Pancreas (tissue), 10 donors: ENCODE data around the gene PWWP2B. TPM values are rescaled to one million over a fixed set of nuclear protein-coding genes. Genes with fewer than 3 reads are reported as not detected.

Source experiments
- ATAC-seq, 4 donors: fragments of 200-7000 bp; cut with Tn5 transposase; one replicate each; pipeline versions ENCODE4 v1.8.0 to v1.9.1; 2020; ENCODE audit warnings: mild to moderate bottlenecking in 4 of 4, moderate library complexity in 4 of 4
- DNase-seq, 6 donors: peaks; one replicate each; pipeline ENCODE4 v3.0.0-alpha.2; 2020
- FAIRE-seq: peaks from 2 replicates; lab custom pipeline; 2012; peaks lifted over from hg19 to GRCh38; lab: Jason Lieb, UNC
- H3K27ac ChIP-seq, 4 donors: fragments of 200-600 bp; sonication (generic); 1 replicate in 3 of 4; 2 replicates in 1 of 4; pipeline versions ENCODE4 v1.5.0 to v1.8.0; 2020
- H3K27me3 ChIP-seq, 4 donors: fragments of 200-600 bp; one replicate each; pipeline ENCODE4 v1.8.0; 2021
- H3K36me3 ChIP-seq, 3 donors: fragments of 200-600 bp; sonication (generic) in 1 of 3; one replicate each; pipeline versions ENCODE4 v1.5.0 to v1.8.0; 2020 to 2021
- H3K4me1 ChIP-seq, 3 donors: fragments of 200-600 bp; one replicate each; pipeline ENCODE4 v1.8.0; 2021
- H3K4me3 ChIP-seq, 4 donors: fragments of 200-600 bp; sonication (generic) in 2 of 4; one replicate each; pipeline versions ENCODE4 v1.5.0 to v1.8.0; 2020 to 2021
- H3K9me3 ChIP-seq, 4 donors: fragments of 200-600 bp; one replicate each; pipeline ENCODE4 v1.8.0; 2021
- WGBS, 2 donors: extraction: QIAGEN DNeasy Blood & Tissue Kit; methylation state at CpG; one replicate each; pipeline ENCODE4 v1.1.7; 2013; 5-methylcytosine and 5-hydroxymethylcytosine counted together
- intact Hi-C, 3 donors: fragments of 100-400 bp; cut with DNase I; formaldehyde crosslinking; loops; one replicate each; pipeline versions ENCODE4 v1.11.1 to v1.14.2; 2022
- polyA plus RNA-seq, 2 donors: library from polyadenylated mRNA; stranded (reverse); fragments of 200-250 nt; gene quantifications; one replicate each; pipeline ENCODE4 v1.2.3, GENCODE V29; 2013
- total RNA-seq, 6 donors: library from RNA; stranded (reverse); fragmentation: NEBNext Ultra II Directional in 4 of 6; extraction: Animal tissue kit (Norgen Biotek cat#: 25700) in 4 of 6; gene quantifications; one replicate each; pipeline versions ENCODE4 v1.2.1 to v1.2.4, GENCODE V29; 2021 to 2023
- TF ChIP-seq, protein P1 (sequence below), 4 donors: fragments of 200-600 bp; sonication (generic) in 3 of 4; IDR thresholded peaks; one replicate each; pipeline versions ENCODE4 v1.5.0 to v1.8.0; 2021; ENCODE audit warnings: antibody characterized with exemption in 4 of 4
- donor health status: healthy with polysubstance abuse.
- donor health status: DM: no; HTN: no; CAD: no; lungs with moderate emphysema.
- donor health status: DM: no; HTN: no; CAD: no.
- donor health status: control.
- donor health status: control.
- donor health status: Bipolar disorder and iron deficiency.
- donor health status: DM: yes; HTN: yes; CAD: no.
- donor health status: DM: no; HTN: no; CAD: no.
- donor health status: DM: no; HTN: no; CAD: no.
- donor health status: DM: yes; HTN: yes; CAD: no.

The PWWP2B gene
- total and polyA plus RNA-seq, 8 donors = 17.8 to 44.1 (median 25.2) TPM

DNA sequence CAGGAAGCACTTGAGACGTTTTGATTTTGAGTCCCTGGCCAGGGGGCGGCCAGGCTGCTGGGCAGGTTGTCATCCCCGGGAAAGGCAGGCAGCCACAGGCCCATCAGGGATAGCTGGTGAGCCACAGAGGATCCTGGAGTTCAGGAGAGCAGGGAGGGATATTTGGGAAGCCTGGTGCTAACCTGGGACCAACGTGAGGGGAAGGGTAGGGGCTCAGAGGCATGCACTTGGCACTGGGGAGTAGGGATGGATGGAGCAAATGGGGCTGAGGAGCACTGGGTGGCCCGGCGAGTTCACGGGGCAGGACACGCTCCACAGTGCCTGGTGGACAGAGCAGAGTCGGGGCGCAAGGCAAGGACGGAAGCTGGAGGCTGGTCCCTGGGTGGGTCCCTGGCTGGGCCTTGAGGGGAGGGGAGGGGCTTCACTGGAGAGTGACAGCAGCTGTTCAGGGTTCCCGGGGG is 34.8 kb upstream of the PWWP2B start:
- WGBS, 2 donors = 86 to 89% methylated on average over 12 of the region's 12 CpGs
- no peak overlapping the region for H3K4me3 ChIP-seq

DNA sequence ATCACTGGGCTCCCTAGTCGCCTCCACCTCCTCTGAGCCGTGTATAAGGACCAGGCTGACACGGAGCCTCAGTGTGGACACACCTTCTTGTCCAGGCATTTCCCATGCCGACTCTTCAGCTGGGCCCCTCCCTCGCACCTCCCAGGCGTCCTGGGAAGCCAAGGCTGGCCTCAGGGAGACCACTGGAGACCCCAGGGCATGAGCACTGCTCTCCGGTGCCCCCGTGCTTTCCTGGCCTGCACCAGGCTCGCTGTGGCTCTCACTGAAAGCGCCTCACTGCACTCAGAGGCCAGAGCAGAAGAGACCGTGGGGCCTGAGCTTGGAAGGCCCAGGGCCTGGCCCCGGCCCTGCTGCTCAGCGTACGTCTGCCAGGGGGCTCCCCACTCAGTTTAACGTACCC is 33.6 kb upstream of the PWWP2B start:
- ATAC-seq (no peak), FAIRE-seq (no peak), DNase-seq (peak in 1 of 6 donors; percentile 43)
- H3K9me3 ChIP-seq = no peaks in the 10 kb centered on the region
- peaks cover 0 to 13% (median 0%) of the 10 kb centered on the region in 3 donors for H3K36me3 ChIP-seq
- WGBS, 2 donors = 88 to 96% methylated on average over 14 to 15 of the region's 15 CpGs
- TF ChIP-seq, protein P1, sequence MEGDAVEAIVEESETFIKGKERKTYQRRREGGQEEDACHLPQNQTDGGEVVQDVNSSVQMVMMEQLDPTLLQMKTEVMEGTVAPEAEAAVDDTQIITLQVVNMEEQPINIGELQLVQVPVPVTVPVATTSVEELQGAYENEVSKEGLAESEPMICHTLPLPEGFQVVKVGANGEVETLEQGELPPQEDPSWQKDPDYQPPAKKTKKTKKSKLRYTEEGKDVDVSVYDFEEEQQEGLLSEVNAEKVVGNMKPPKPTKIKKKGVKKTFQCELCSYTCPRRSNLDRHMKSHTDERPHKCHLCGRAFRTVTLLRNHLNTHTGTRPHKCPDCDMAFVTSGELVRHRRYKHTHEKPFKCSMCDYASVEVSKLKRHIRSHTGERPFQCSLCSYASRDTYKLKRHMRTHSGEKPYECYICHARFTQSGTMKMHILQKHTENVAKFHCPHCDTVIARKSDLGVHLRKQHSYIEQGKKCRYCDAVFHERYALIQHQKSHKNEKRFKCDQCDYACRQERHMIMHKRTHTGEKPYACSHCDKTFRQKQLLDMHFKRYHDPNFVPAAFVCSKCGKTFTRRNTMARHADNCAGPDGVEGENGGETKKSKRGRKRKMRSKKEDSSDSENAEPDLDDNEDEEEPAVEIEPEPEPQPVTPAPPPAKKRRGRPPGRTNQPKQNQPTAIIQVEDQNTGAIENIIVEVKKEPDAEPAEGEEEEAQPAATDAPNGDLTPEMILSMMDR (IDR thresholded peaks at IDR 0.05) = no peak
- intact Hi-C loops = no loop called here
- no peak overlapping the region for H3K27ac ChIP-seq
- no peaks in the 10 kb centered on the region for H3K27me3 ChIP-seq
- H3K4me1 ChIP-seq = no peaks in the 10 kb centered on the region
- H3K4me3 ChIP-seq = no peak overlapping the region

More for the DNA sequence above, 34.8 kb upstream of the PWWP2B start:
- no peaks in the 10 kb centered on the region for H3K27me3 ChIP-seq
- peaks cover 0 to 13% (median 0%) of the 10 kb centered on the region in 3 donors for H3K36me3 ChIP-seq
- TF ChIP-seq, protein P1 (IDR thresholded peaks at IDR 0.05) = no peak
- intact Hi-C loops = no loop called here
- ATAC-seq (no peak), FAIRE-seq (no peak), DNase-seq (peak in 1 of 6 donors; percentile 49)
- H3K9me3 ChIP-seq = no peaks in the 10 kb centered on the region
- no peak overlapping the region for H3K27ac ChIP-seq
- no peaks in the 10 kb centered on the region for H3K4me1 ChIP-seq

DNA sequence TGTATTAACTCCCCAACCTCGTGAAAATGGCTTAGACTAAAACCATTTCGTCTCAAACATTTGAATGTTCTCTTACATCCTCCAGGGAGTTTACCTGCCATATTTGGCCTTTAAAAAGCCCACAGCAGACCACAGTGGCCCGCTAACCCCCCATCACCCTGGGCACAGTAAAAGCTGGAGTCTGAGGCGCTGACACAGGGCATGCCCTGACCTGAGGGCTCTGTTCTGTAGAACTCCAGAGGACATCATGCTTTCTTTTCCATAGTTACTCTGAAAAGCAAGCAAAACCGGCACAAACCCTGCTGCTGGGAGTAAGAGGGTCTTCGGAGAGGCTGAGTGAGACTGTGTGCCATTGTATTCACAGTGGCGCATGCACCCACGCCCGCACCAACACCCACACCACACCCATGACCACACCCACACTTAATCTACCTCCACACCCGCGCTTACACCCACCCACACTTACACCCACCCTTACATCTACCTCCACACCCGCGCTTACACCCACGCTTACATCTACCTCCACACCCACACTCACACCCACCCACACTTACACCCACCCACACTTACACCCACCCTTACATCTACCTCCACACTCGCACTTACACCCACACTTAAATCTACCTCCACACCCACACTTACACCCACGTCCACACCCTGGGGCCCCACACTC is 32.9 kb upstream of the PWWP2B start:
- Histone ChIP-seq H3K4me1 (no peaks in the 10 kb centered on the region), H3K27ac (no peak overlapping the region), H3K9me3 (no peaks in the 10 kb centered on the region), H3K36me3 (peaks cover 0 to 13% (median 0%) of the 10 kb centered on the region in 3 donors), H3K4me3 (no peak overlapping the region), H3K27me3 (no peaks in the 10 kb centered on the region)
- DNase-seq (peak in 1 of 6 donors; percentile 22), FAIRE-seq (no peak), ATAC-seq (peak in 3 of 4 donors; percentile 26 to 81 (median 73))
- intact Hi-C loops = no loop called here
- TF ChIP-seq, protein P1 (IDR thresholded peaks at IDR 0.05) = no peak
- 66 to 69% methylated on average over 14 to 16 of the region's 16 CpGs for WGBS, 2 donors

DNA sequence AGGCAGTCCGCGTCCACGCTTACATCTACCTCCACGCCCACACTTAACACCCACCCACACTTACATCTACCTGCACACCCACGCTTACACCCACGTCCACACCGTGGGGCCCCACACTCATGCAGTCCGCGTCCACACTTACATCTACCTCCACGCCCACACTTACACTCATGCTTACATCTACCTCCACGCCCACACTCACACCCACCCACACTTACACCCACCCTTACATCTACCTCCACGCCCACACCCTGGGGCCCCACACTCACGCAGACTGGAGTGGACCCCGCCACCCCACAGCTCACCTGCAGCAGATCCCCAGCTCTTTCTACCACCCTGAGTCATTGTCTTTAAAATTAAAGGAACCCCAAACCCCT is 32.4 kb upstream of the PWWP2B start:
- intact Hi-C loops = no loop called here
- DNase-seq (peak in 1 of 6 donors; percentile 26), ATAC-seq (peak in 1 of 4 donors; percentile 46), FAIRE-seq (no peak)
- H3K36me3 ChIP-seq = peaks cover 0 to 13% (median 0%) of the 10 kb centered on the region in 3 donors
- no peaks in the 10 kb centered on the region for H3K4me1 ChIP-seq
- no peak overlapping the region for H3K4me3 ChIP-seq
- no peaks in the 10 kb centered on the region for H3K27me3 ChIP-seq
- no peaks in the 10 kb centered on the region for H3K9me3 ChIP-seq
- TF ChIP-seq, protein P1 (IDR thresholded peaks at IDR 0.05) = no peak
- no peak overlapping the region for H3K27ac ChIP-seq
- WGBS, 2 donors = 58 to 87% methylated on average over 5 to 14 of the region's 14 CpGs

DNA sequence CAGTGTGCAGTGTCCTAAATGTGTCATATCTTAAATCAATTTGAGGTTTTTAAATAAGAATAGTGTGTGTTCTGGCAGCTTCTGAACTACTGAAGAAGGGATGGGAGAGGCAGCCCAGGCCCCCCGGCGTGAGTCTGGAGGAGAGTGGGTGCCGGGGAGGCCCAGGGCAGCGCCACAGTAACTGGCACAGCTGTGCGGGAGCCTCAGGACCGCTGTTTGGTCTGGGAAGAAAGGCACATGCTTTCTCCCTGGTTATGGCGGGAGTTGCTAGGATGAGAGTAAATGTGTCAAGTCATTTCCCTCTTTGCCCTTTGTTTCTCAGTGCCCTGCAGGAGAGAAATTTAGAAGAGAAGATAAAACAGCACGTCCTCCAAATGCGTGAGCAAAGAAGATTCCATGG is 31.9 kb upstream of the PWWP2B start:
- TF ChIP-seq, protein P1 (IDR thresholded peaks at IDR 0.05) = no peak
- ATAC-seq (no peak), FAIRE-seq (no peak), DNase-seq (peak in 1 of 6 donors; percentile 23)
- Histone ChIP-seq H3K27ac (no peak overlapping the region), H3K4me1 (no peaks in the 10 kb centered on the region), H3K27me3 (no peaks in the 10 kb centered on the region), H3K9me3 (no peaks in the 10 kb centered on the region), H3K36me3 (peaks cover 0 to 13% (median 0%) of the 10 kb centered on the region in 3 donors), H3K4me3 (no peak overlapping the region)
- 89 to 91% methylated on average over 9 of the region's 9 CpGs for WGBS, 2 donors
- intact Hi-C loops = no loop called here
